DMS114 treated with DMSO at 0.1 percent for 48 hours (cell line): ENCODE results near the gene CCDC116.
"Not testable (repeated sequence)": the region's sequence is repeated elsewhere in the genome, so short reads cannot be mapped to it uniquely, and the experiment has no call there.

Source experiments
- DNase-seq: peaks from one replicate; lab custom pipeline; 2025; ENCODE audit not compliant: unreplicated experiment; lab: John Stamatoyannopoulos, UW

Gene CCDC116

DNA sequence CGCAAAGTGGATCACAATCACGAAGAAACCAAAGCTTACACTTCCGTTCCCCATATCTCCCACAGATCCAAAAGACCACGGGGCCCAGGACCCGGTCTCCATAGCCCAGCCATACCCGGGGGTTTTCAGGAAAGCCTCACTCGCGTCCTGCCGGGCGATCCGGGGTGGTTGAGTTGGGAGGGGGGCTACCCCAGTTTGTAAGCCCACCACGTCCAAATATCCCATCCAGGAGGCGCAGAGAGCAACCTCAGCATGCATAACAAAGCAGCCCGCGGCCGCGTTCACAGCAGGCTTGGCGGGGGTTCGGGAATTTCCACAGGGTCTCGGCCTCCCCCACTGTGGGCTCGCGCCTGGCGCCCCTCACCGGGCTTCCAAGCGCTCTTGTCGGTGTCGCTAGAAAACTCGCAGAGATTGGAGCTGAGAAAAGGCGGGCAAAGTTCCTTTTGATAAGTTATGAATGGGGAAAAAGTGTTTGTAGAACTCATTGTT, 19.0 kb downstream of the CCDC116 start:
- no peak for DNase-seq

DNA sequence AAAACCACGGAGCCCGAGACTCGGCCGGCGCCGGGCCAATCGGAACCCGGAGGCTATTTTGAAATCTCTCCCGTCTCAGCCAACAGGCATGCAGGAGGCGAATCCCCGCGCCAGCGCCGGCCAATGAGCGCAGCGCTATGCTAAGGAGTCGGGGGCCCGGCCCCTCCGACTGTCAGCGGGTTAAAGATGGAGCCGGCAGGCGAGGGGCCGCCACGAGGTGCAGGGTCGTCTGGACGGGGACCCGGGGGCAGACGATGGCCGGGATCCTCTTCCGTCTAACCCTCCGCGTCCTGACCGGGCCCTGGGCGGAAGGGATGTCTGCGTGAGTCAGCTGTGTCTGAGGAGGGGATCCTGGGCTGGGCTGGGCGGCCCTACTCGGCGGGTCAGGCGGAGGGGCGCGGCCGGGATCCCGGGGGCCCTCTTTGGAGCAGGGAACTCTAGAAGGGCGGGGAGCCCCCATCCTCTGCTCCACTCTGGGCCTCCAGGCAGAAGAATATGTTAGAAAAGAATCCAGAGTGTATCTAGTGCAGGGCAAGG, 19.5 kb downstream of the CCDC116 start:
- DNase-seq = peak; percentile 70

DNA sequence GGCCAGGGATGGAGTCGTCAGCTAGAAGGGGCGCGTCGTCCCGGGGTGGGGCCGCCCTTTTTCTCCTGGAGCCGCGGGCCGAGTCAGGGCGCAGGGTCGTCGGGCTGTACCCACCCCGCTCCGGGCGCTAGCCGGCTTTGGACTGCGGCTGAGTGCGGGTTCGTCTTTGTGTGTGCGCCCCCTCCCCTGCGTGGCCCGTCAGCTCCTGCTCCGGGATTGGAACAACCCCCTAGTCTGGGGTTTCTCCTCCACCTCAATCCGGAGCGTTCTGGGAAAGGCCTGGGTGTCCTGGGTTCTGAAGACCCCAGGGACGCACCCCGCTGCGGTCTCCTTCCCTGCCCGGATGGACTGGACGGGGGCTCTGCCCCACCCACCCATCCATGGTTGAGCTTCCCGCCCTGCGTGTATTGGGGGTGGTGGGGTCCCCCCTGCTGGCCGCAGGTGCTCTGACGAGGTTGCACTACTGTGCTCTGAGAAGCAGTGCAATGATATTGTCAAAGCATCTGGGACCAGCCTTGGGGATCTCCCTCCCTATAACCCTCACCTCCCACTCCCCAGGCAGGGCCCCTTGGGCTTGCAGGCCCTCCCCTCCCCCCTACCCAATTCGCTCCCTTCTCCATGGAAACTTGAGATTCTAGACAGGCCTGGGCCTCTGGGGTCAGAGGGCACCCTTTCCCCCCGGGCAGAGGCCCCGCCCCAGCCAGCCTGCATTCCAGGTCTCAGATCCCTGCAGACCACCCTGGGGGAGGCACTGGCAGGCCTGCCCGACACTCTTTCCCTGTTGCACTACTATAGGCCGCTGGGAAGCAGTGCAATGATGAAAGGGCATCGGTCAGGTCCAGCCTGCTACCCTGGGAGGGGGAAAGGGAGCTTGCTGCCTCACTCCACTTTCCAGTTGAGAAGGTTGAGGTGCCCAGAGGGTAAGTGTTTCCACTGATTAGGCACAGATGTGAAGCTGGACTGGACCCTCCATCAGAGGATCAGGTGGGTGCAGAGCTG, 20.3 kb downstream of the CCDC116 start:
- no peak for DNase-seq

DNA sequence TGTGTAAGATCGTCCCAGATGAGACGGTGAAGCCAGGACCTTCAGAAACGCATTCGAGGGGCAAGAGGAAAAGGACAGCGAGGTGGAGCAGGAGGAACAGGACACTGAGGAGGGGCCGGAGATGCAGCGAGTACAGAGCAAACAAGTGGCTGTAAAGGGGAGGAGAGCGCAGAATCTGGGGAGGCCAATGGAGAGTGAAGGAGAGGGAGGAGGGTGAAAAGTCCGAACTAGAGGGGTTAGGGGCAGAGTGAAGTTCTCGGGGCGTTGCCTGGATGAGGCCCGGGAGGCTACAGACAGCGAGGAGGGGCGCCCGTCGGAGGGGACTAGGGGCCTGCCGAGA, 24.4 kb downstream of the CCDC116 start:
- DNase-seq = no peak

DNA sequence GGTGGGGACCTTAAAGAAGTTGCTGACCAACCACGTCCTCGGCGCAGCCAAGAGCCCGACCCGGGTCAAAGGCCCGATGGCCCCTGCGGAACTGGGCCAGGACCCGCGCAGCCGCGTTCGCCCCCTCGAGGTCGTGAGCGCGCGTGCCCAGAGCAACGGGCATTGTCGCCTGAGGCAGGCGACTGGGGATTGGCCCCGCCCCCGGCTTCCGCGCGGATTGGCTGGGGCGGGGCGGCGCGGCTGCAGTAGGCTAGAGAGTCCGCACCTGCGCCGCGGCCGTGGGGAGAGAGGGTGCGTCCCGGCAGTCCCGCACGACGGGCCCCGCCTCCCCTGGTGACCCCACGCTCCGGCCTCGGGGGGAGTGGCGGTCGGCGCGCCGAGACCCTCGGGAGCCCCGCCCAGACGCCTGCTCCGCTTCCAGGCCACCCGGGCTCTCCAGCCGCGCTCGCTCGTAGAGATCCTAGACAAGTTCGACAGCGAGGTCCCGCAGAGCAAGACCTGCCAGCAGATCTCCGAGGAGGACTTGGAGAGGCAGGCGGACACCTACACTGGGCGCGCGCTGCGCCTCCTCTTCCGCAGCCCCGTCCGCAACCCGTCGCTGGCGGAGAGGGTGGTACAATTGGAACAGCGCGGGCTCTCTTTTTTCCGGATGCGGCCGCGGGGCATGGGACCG, 24.9 kb downstream of the CCDC116 start:
- peak; percentile 44 for DNase-seq

DNA sequence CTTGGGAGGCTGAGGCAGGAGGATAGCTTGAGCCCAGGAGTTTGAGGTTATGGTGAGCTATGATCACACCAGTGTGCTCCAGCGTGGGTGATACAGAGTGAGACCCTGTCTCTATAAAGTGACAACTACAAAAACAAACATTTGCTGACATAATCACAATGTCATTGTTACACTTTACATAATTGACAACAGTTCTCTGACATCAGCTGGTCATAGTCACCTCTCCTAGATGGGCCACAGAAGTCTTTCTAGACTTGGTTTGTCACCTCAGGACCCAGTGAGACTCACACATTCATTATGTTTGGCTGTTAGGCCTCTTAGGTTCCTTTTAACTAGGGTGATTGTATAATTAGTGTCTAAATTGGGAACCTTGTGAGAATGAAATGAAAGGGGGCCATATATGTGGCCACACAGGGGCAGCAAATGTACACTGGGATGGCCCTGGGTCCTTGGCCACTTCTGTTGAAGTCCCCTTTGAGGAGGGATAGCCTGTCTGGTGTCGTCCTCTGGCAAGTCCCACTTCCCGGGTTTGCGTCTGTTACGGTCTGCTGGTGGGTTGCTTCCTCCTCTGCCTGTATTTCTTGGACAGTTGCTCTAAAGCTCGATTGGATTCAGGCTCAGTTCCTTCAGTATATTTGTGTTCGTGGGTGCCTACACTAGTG, 27.4 kb downstream of the CCDC116 start:
- no peak for DNase-seq

DNA sequence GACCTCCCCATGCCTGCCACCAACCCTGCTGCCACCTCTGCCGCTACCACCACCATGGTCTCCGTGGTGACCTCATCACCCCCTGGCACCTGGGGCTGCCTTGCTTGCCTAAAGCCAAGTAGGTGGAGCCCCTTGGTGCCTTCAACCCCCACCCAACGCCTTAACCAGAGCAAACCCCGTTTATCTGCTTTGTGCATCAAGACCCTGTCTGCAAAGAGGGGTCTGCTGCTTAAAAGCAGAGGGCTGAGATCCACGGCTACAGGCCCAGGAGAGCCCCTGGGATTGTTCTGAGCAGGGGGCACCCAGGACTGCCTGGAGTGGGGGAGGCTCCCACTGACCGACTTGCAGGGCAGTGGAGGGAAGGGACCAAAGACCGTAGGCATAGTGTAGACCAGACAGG, 28.3 kb downstream of the CCDC116 start:
- no peak for DNase-seq

DNA sequence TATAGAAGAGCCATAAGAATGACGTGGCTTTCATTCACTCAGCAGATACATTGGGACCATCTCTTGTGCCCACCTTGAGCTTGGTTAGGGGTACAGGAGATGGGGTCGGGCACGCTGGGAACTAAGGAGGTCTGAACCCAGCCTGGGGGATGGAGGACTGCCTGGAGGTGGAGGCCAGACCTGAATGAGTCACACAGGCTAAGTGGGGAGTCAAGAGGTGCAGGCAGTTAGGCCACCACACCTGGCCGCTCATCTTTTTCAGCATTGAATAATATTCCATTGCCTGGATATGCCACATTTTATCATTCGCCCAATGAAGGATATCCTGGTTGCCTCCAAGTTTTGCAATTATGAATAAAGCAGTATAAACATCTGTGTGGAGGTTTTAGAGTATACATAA, 29.4 kb downstream of the CCDC116 start:
- DNase-seq = no peak

DNA sequence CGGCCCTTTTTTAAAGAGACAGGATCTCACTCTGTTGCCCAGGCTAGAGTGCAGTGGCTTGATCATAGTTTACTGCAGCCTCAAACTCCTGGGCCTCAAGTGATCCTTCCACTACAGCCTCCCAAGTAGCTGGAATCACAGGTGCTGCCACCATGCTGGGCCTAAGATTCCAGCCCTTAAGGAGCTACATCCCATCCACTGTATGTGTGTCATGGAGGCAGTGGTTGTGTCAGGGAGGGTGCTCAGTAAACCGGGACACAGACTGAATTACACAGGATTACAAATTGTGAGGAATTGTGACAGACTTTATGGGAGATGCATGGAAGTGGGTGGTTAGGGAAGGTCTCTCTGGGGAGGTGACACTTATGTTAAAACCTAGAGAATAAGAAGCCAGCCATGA, 31.2 kb downstream of the CCDC116 start:
- no peak for DNase-seq

DNA sequence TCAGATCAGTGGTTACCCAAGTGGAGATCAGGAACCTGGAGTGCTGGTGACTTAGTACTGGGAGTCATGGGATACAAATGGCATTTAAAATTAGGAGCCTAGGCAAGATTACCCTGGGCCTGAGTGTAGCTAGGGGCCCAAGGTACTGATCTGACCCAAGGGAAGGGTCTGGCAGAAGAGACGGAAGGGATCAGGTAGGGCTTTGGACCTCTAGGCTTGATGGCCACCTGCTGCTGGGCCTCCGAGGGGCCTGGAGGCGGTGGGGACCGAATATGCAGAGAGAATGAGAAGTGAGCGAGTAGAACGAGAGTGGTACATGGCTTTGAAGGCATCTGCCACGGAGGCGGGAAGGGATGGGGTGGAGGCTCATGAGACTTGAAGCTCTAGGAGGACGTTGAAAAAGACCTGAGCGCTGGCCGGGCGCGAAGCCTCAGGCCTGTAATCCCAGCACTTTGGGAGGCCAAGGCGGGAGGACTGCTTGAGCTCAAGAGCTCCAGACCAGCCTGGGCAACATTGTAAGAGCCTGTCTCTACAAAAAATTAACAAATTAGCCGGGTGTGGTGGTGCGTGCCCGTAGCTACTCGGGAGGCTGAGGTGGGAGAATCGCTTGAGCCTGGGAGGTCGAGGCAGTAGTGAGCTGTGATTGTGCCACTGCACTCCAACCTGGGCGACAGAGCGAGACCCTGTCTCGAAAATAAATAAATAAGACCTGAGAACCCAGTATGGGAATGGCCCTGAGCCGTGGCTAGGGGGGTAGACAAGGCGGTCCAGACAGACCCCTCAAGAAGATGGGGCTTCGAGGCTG, 32.7 kb downstream of the CCDC116 start:
- no peak for DNase-seq

DNA sequence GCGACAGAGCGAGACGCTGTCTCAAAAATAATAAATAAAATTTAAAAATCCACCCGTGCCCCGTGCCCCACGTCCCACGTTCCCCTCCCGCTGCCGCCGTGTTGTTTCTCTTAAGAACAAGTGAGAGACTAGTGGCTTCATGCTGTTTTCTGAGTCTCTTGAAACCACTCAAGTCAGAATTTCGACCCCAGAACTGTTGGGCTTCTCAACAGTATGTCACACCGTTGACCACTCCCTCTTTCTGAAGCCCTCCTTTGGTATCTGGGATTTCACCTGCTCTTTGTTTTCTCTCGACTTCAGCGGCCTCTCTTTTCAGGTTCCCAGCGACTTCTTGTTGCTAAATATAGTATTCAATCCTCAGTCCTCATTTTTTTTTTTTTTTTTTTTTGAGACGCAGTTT, 34.2 kb downstream of the CCDC116 start:
- no peak for DNase-seq

DNA sequence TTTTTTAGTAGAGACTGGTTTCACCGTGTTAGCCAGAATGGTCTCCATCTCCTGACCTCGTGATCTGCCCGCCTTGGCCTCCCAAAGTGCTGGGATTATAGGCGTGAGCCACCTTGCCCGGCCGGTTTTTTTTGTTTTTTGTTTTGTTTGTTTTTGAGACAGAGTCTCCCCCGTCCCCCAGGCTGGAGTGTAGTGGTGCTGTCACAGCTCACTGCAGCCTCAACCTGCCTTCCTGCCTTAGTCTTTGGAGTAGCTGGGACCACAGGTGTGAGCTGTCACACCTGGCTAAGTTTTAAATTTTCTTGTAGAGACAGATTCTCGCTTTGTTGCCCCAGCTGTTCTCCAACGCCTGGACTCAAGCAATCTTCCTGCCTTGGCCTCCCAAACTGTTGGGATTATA, 36.5 kb downstream of the CCDC116 start:
- no peak for DNase-seq

DNA sequence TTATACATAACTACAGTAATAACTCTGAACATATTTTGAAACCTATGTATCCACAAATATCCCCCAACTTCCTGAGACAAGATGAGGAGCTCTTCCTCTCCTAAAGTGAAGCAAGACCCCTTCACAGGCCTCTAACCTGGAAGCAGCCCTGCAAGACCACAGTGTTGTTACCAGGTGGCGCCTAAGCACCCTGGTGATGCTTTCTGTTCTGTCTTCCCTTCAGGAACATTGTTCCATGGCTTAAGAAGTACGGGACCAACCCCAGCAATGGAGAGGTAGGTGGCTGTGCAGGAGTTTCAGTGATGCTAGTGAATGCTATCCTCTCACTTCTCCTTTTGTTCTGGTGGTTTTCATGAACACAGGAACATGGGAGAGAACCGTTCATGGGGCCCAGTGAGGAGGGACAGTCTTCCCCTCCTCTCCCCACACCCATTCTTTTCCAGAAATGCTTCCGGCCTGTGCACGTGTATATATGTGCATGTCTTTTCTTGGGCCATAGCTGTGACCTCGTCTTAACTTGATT, 39.6 kb downstream of the CCDC116 start:
- no peak for DNase-seq

DNA sequence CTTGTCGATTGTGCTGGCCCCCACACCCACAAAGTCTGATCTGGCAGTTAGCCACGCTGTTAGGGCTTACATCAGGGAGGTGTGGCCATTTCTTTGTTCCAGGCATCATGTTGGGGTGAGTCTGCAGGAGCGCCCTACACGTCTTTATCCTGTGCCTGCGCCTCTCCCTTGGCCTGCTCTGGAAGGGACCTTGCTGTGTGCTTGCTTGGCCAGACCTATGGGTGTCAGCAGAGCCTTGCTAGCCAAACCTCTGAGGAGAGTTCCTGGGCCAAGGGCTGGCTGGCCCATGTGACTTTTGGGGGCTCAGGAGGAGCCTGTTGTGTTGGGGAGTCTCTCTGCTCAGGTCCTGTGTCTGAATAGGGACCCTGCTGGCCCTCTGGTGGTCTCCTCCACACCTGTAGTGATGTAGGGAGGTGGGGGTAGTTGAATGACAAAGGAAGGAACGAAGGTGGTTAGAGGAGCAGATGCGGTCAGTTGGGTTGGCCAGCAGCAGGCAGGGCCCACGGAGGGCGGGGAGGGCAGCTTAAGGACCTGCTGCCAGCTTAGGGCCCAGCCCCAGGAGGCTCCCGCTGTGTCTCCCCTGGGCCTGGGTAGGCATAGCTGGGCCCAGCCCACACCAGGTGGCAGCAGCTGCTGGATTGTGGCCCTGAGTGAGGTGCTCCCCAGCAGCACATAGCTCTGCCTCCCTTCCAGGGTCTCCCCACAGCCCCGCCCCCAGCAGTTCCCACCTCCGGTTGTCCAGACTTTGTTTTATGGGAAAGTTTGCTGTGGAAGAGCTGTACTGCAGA, 41.2 kb downstream of the CCDC116 start:
- no peak for DNase-seq

DNA sequence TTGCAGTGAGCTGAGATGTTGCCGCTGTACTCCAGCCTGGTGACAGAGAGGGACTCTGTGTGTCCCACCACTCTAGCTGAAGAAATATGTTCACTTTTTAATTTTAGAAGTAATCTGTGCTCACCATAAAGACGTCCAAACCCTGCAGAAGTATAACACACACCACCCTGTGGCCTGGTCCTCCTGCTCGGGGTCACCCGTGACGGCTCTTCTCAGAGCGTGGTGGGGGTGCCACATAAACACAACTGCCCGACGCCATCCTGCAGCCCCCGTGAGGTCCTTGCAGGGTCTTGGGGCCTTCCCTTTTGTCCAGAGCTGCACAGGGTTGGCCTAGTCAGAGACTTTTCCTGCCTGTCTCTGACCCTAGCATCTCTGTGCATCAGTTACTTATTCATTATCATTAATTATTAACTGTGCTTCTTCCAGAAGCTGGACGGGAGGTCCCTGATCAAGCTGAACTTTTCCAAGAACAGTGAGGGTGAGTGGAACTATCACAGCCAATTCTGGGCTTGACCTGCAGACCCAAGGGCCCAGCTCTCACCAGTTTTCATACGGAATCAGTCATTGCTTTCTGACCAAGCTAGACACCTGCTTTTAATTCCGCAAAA, 42.2 kb downstream of the CCDC116 start:
- no peak for DNase-seq

DNA sequence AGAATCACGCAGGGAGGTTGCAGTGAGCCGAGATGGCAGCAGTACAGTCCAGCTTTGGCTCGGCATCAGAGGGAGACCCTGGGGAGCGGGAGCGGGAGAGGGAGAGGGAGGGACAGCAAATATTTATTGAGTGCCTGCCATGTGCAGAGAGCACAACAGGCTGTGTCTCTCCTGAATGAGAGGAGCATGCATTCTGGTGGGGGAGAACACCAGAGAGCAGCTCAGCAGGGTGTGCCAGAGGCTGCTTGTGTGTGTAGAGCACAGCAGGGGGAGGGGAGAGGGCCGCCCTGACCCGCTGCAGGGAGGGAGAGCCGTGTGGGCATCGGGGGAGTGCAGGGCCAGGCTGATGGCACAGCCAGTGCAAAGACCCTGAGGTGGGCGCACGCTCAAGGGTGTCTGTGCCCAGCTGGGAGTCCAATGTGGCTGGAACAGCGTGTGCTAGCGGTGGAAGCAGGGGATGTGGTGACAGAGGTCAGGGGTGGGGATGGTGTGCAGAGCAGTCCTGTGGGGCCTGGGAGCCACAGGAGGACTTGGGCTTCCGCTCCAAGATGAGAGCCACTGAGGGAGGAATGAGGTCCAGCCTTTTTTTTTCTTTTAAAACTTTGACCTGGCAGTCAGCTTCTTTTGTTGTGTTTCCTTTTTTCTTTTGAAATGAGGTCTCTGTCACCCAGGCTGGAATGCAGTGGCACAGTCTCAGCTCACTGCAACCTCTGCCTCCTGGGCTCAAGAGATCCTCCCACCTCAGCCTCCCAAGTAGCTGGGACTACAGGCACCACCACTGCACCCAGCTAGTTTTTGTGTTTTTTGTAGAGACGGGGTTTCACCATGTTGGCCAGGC, 45.3 kb downstream of the CCDC116 start:
- DNase-seq = no peak

DNA sequence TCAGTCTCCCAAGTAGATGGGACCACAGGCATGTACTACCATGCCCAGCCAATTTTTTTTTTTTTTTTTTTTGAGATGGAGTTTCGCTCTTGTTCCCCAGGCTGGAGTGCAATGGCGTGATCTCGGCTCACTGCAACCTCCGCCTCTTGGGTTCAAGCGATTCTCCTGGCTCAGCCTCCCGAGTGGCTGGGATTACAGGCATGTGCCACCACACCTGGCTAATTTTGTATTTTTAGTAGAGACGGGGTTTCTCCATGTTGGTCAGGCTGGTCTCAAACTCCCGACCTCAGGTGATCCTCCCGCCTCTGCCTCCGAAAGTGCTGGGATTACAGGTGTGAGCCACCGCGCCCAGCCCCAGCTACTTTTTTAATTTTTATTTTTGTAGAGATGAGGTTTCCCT, 46.3 kb downstream of the CCDC116 start:
- not testable (repeated sequence) for DNase-seq

DNA sequence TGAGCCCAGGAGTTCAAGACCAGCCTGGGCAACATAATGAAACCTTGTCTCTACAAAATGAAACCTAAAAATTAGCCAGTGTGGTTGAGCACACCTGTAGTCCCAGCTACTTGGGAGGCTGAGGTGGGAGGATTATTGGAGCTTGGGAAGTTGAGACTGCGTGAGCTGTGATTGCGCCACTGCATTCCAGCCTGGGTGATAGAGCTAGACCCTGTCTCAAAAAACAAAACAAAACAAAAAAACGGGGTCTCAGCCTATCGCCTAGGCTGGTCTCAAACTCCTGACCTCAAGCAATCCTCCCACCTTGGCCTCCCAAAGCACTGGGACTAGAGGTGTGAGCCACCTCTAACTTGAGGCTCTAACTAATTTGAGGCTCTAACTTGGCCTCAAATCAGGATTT, 46.8 kb downstream of the CCDC116 start:
- DNase-seq = no peak
